NCI-H510A (cell line): ENCODE measurements around the gene FBL.
"Not testable (repeated sequence)": the region's sequence is repeated elsewhere in the genome, so short reads cannot be mapped to it uniquely, and the experiment has no call there.

ENCODE experiments used
- DNase-seq: peaks from one replicate; lab custom pipeline; 2025; lab: John Stamatoyannopoulos, UW

The FBL gene

GRCh38 chr19:39845933-39846677 lies at the start of gene FBL:
TSS of gene FBL (minus strand) at chr19:39846379. CDS start at chr19:39846300, 79 bp downstream.
- peak; percentile 81 for DNase-seq

GRCh38 chr19:39895096-39895495 lies 48.9 kb upstream of the FBL start:
- not testable (repeated sequence) for DNase-seq

GRCh38 chr19:39894236-39894606 lies 48.0 kb upstream of the FBL start:
- DNase-seq, result not testable (repeated sequence)

GRCh38 chr19:39893366-39894235 lies 47.4 kb upstream of the FBL start:
- not testable (repeated sequence) for DNase-seq

- not testable (repeated sequence) for DNase-seq
These were observed 46.3 kb upstream of the FBL start for GRCh38 chr19:39892506-39892902.

- not testable (repeated sequence) for DNase-seq
These were observed 45.7 kb upstream of the FBL start for GRCh38 chr19:39891660-39892505.

GRCh38 chr19:39890755-39891551 lies 44.8 kb upstream of the FBL start:
- DNase-seq, result no peak

GRCh38 chr19:39889872-39890754 lies 43.9 kb upstream of the FBL start:
- DNase-seq, result not testable (repeated sequence)

GRCh38 chr19:39887456-39887951 lies 41.3 kb upstream of the FBL start:
- not testable (repeated sequence) for DNase-seq

GRCh38 chr19:39885821-39886554 lies 39.8 kb upstream of the FBL start:
- not testable (repeated sequence) for DNase-seq

- not testable (repeated sequence) for DNase-seq
These were observed 38.5 kb upstream of the FBL start for GRCh38 chr19:39884721-39885120.

GRCh38 chr19:39882645-39883044 lies 36.5 kb upstream of the FBL start:
- DNase-seq, result not testable (repeated sequence)

- not testable (repeated sequence) for DNase-seq
These were observed 35.4 kb upstream of the FBL start for GRCh38 chr19:39881495-39882110.

- not testable (repeated sequence) for DNase-seq
These were observed 34.1 kb upstream of the FBL start for GRCh38 chr19:39880241-39880640.

- DNase-seq, result not testable (repeated sequence)
These were observed 33.6 kb upstream of the FBL start for GRCh38 chr19:39879796-39880195.

- not testable (repeated sequence) for DNase-seq
These were observed 32.7 kb upstream of the FBL start for GRCh38 chr19:39878866-39879265.

GRCh38 chr19:39878398-39878797 lies 32.2 kb upstream of the FBL start:
- DNase-seq, result no peak

- not testable (repeated sequence) for DNase-seq
These were observed 31.8 kb upstream of the FBL start for GRCh38 chr19:39877982-39878381.

- not testable (repeated sequence) for DNase-seq
These were observed 31.3 kb upstream of the FBL start for GRCh38 chr19:39877488-39877887.
